DOHH2 (cell line): ENCODE measurements around the gene GPR148.

Experiments
- H3F3A ChIP-seq: fragments of 200-600 bp; sonication (generic), shearing (Covaris generic); 2 replicates; pipeline ENCODE4 v1.6.0; 2016; ENCODE audit warnings: antibody characterized with exemption, mild to moderate bottlenecking; ENCODE audit not compliant: control insufficient read depth, insufficient read depth
- H3K27ac ChIP-seq: fragments of 200-600 bp; sonication (generic); 2 replicates; pipeline ENCODE4 v1.5.1; 2014; ENCODE audit warnings: low read depth, mild to moderate bottlenecking, low read length, moderate library complexity
- H3K27me3 ChIP-seq: fragments of 200-600 bp; sonication (generic); 2 replicates; pipeline ENCODE4 v1.6.1; 2014; ENCODE audit warnings: mild to moderate bottlenecking, low read length, mixed read lengths; ENCODE audit not compliant: control insufficient read depth
- H3K36me3 ChIP-seq: fragments of 200-600 bp; sonication (generic); 2 replicates; pipeline ENCODE4 v1.6.1; 2014; ENCODE audit warnings: mild to moderate bottlenecking, low read length, moderate library complexity, mixed read lengths; ENCODE audit not compliant: control insufficient read depth
- H3K4me1 ChIP-seq: fragments of 200-600 bp; sonication (generic); 2 replicates; pipeline ENCODE4 v1.6.1; 2014; ENCODE audit warnings: mild to moderate bottlenecking, low read length, mixed read lengths; ENCODE audit not compliant: control insufficient read depth
- H3K4me2 ChIP-seq: fragments of 200-600 bp; sonication (generic); 2 replicates; pipeline ENCODE4 v1.6.0; 2014; ENCODE audit warnings: mild to moderate bottlenecking, low read length, moderate library complexity
- H3K4me3 ChIP-seq: fragments of 200-600 bp; sonication (generic); 2 replicates; pipeline ENCODE4 v1.5.1; 2014; ENCODE audit warnings: mild to moderate bottlenecking, low read length, mixed read lengths
- H3K79me2 ChIP-seq: fragments of 200-600 bp; sonication (generic); 2 replicates; pipeline ENCODE4 v1.6.1; 2014; ENCODE audit warnings: mild to moderate bottlenecking, low read length, mixed read lengths; ENCODE audit not compliant: control insufficient read depth
- H3K9me2 ChIP-seq: fragments of 200-600 bp; sonication (generic); replicated peaks from 2 replicates; pipeline ENCODE4 v1.6.1; 2014; ENCODE audit warnings: mild to moderate bottlenecking, low read length, mixed read lengths; ENCODE audit not compliant: control insufficient read depth
- H3K9me3 ChIP-seq: fragments of 200-600 bp; sonication (generic); 2 replicates; pipeline ENCODE4 v1.6.1; 2014; ENCODE audit warnings: antibody characterized with exemption, low read length, mixed read lengths; ENCODE audit not compliant: control insufficient read depth, insufficient read depth
- H4K20me1 ChIP-seq: fragments of 200-600 bp; sonication (generic); 2 replicates; pipeline ENCODE4 v1.6.0; 2014; ENCODE audit warnings: low read depth, mild to moderate bottlenecking, antibody characterized with exemption, low read length, moderate library complexity; ENCODE audit not compliant: control insufficient read depth, insufficient read depth
- CTCF ChIP-seq: fragments of 200-600 bp; sonication (generic); IDR thresholded peaks from one replicate; pipeline ENCODE4 v1.5.1; 2014; ENCODE audit warnings: antibody characterized with exemption, mild to moderate bottlenecking, low read depth, low read length; ENCODE audit not compliant: poor library complexity, severe bottlenecking
- EZH2phosphoT487 ChIP-seq: fragments of 200-600 bp; sonication (generic); IDR thresholded peaks from 2 replicates; pipeline ENCODE4 v1.6.1; 2017; ENCODE audit warnings: borderline replicate concordance, mild to moderate bottlenecking, antibody characterized with exemption, low read length, moderate library complexity, mixed read lengths

The GPR148 gene

GRCh38 chr2:130769343-130769907 lies 40.6 kb downstream of the GPR148 start:
- H3K4me2 ChIP-seq = no peak overlapping the region
- H3F3A ChIP-seq = no peaks in the 10 kb centered on the region
- H3K79me2 ChIP-seq = no peaks in the 10 kb centered on the region
- no peaks in the 10 kb centered on the region for H3K36me3 ChIP-seq
- no peaks in the 10 kb centered on the region for H3K9me3 ChIP-seq
- H3K9me2 ChIP-seq = no peaks in the 10 kb centered on the region
- no peak for TF ChIP-seq EZH2phosphoT487
- no peak for TF ChIP-seq CTCF
- H3K4me1 ChIP-seq = no peaks in the 10 kb centered on the region
- H3K4me3 ChIP-seq = no peak overlapping the region
- H4K20me1 ChIP-seq = no peaks in the 10 kb centered on the region
- H3K27me3 ChIP-seq = no peaks in the 10 kb centered on the region
- no peak overlapping the region for H3K27ac ChIP-seq

DNA sequence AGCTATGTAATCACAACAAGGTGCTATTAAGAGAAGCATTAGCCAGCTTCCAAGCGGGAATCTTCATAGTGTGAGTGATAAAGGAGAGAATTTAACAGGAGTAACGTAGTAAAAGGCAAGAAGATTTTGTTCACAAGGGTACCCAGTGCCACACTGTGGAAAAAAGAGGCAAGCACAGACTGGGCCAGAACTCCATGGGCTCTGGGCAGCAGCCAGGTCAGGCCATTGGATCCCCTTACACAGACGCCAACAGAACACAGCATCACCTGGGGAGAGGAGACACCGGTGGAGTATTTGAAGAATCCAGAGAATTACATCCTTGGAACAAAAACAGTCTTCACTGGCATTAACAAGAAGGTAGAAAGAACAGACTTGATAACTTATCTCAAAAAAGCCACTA lies 47.7 kb downstream of the GPR148 start:
- H3K4me3 ChIP-seq = no peak overlapping the region
- H3K79me2 ChIP-seq = no peaks in the 10 kb centered on the region
- no peaks in the 10 kb centered on the region for H3K9me3 ChIP-seq
- no peak for TF ChIP-seq EZH2phosphoT487
- TF ChIP-seq CTCF = no peak
- no peak overlapping the region for H3K4me2 ChIP-seq
- no peaks in the 10 kb centered on the region for H3K4me1 ChIP-seq
- no peaks in the 10 kb centered on the region for H3K9me2 ChIP-seq
- H3F3A ChIP-seq = no peaks in the 10 kb centered on the region
- H3K27me3 ChIP-seq = no peaks in the 10 kb centered on the region
- H3K27ac ChIP-seq = no peak overlapping the region
- no peaks in the 10 kb centered on the region for H4K20me1 ChIP-seq
- H3K36me3 ChIP-seq = no peaks in the 10 kb centered on the region

DNA sequence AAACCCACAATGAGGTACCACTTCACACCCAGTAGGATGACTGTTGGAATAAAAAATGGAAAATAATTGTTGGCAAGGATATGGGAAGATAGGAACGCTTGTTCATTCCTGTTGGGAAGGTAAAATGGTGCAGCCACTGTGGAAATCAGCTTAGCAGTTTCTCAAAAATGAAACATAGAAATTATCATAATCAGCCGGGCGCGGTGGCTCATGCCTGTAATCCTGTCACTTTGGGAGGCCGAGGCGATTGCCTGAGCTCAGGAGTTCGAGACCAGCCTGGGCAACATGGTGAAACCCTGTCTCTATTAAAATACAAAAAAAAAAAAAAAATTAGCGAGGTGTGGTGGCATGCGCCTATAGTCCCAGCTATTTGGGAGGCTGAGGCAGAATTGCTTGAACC lies 49.9 kb downstream of the GPR148 start:
- no peaks in the 10 kb centered on the region for H4K20me1 ChIP-seq
- no peak overlapping the region for H3K4me2 ChIP-seq
- H3K4me1 ChIP-seq = no peaks in the 10 kb centered on the region
- no peak overlapping the region for H3K27ac ChIP-seq
- no peaks in the 10 kb centered on the region for H3K9me3 ChIP-seq
- H3K79me2 ChIP-seq = no peaks in the 10 kb centered on the region
- H3K9me2 ChIP-seq = no peaks in the 10 kb centered on the region
- H3K4me3 ChIP-seq = no peak overlapping the region
- TF ChIP-seq CTCF (no peak), EZH2phosphoT487 (no peak)
- H3K36me3 ChIP-seq = no peaks in the 10 kb centered on the region
- H3K27me3 ChIP-seq = no peaks in the 10 kb centered on the region
- H3F3A ChIP-seq = no peaks in the 10 kb centered on the region
